SK-N-MC (cell line): Measurements from ENCODE around the gene CSMD2.

Source experiments
- EZH2 ChIP-seq: fragments of 200-600 bp; sonication (generic); IDR thresholded peaks from one replicate; pipeline ENCODE4 v1.6.1; 2017; ENCODE audit warnings: antibody characterized with exemption
- FOXP2 ChIP-seq: optimal IDR thresholded peaks from 2 replicates; pipeline ENCODE3; 2011; ENCODE audit warnings: mild to moderate bottlenecking, moderate library complexity; ENCODE audit not compliant: insufficient read depth; ENCODE audit errors: extremely low read length, control extremely low read depth
- POLR2AphosphoS5 ChIP-seq: IDR thresholded peaks from 2 replicates; pipeline ENCODE4 v1.6.1; 2012; ENCODE audit warnings: mild to moderate bottlenecking, low read depth, low read length, borderline replicate concordance

DNA sequence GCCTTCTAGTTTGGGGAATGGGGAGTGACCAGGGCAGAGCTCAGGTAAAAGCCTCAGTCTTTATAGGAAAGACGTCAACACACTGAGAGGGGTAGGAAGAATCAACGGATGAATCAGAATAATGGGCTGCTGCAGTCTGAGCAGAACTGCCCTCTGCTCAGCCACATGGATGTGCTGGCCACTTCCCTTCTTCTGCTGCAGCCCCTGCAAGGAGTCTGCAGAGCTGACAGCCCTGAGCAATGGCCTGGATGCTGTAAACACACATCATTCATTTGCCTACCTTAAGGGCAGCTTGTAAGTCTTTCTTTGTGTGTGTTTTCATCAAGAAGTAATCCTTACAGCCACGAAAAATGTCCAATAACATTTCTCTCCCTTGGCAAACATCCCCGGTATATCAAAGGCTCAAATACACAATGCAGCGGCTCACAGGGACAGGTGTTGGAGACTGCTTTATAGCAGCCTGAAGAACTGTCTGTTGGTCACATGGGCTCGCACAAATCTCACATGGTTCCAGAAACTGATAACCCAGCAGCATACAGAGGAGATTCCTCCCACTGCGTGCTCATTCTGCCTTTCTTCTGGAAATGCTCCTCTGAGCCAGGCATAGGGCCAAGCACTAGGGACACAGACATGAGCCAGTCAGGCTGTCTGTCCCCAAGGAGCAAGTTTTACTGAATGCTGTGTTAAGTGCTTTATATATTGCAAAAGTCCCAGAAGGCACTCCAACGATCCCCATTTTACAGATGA lies 191.1 kb downstream of the CSMD2 start:
- TF ChIP-seq EZH2 (no peak), POLR2AphosphoS5 (no peak), FOXP2 (no peak)
